IMR-90 (cell line): ENCODE results near the gene AADAC. TPM values are rescaled to one million over a fixed set of nuclear protein-coding genes. Genes with fewer than 3 reads are reported as not detected.

Experiments
- ATAC-seq: fragments of 200-7000 bp; cut with Tn5 transposase; 2 replicates; pipeline ENCODE4 v1.9.1; 2020; ENCODE audit warnings: low read depth, mild to moderate bottlenecking, moderate library complexity
- BruUV-seq: library from RNA; stranded (reverse); fragments of 400-500 nt; replicated peaks from 2 replicates; lab custom pipeline; 2021; lab: Mats Ljungman, UMichigan
- CTCF ChIA-PET: fragments of 300-600 bp; formaldehyde crosslinking; extraction: SDS; loops from one replicate; lab custom pipeline; 2021; ENCODE audit warnings: antibody characterized with exemption; lab: Yijun Ruan, JAX
- POLR2A ChIA-PET: fragments of 300-600 bp; sonication (Branson Sonifier 250); formaldehyde crosslinking; loops from one replicate; lab custom pipeline; 2022; ENCODE audit warnings: antibody characterized with exemption; ENCODE audit not compliant: unreplicated experiment; lab: Charles Lee
- DNase-seq: peaks from one replicate; pipeline ENCODE4 v3.0.0; 2013
- H2AFZ ChIP-seq: replicated peaks from 2 replicates; pipeline ENCODE3; 2013; ENCODE audit warnings: low read length, mild to moderate bottlenecking; ENCODE audit not compliant: poor library complexity
- H2AK5ac ChIP-seq: 2 replicates; pipeline ENCODE4 v1.6.1; 2013; ENCODE audit warnings: low read depth, low read length, inconsistent platforms
- H2AK9ac ChIP-seq: replicated peaks from 2 replicates; pipeline ENCODE3; 2013; ENCODE audit warnings: mild to moderate bottlenecking, low read depth, low read length, moderate library complexity; ENCODE audit not compliant: poor library complexity
- H2BK120ac ChIP-seq: 2 replicates; pipeline ENCODE4 v1.6.1; 2013; ENCODE audit warnings: low read depth, low read length, inconsistent platforms
- H2BK15ac ChIP-seq: 3 replicates; pipeline ENCODE4 v1.6.1; 2013; ENCODE audit warnings: low read depth, low read length, inconsistent platforms
- H2BK20ac ChIP-seq: 2 replicates; pipeline ENCODE4 v1.6.1; 2013; ENCODE audit warnings: low read depth, mild to moderate bottlenecking, inconsistent platforms, low read length, moderate library complexity
- H2BK5ac ChIP-seq: 2 replicates; pipeline ENCODE4 v1.6.1; 2013; ENCODE audit warnings: mild to moderate bottlenecking, low read depth, low read length, inconsistent platforms; ENCODE audit not compliant: poor library complexity, severe bottlenecking
- H3K14ac ChIP-seq: replicated peaks from 2 replicates; pipeline ENCODE4 v1.6.1; 2013; ENCODE audit warnings: low read depth, low read length, inconsistent platforms
- H3K18ac ChIP-seq: 2 replicates; pipeline ENCODE4 v1.6.1; 2013; ENCODE audit warnings: low read depth, low read length, control low read depth
- H3K23ac ChIP-seq: 2 replicates; pipeline ENCODE4 v1.6.1; 2013; ENCODE audit warnings: low read depth, low read length, inconsistent platforms
- H3K27ac ChIP-seq: 2 replicates; pipeline ENCODE4 v1.5.1; 2013; ENCODE audit warnings: mild to moderate bottlenecking, control low read depth, low read length; ENCODE audit not compliant: insufficient read depth
- H3K27me3 ChIP-seq: 2 replicates; pipeline ENCODE4 v1.6.1; 2013; ENCODE audit warnings: low read length; ENCODE audit not compliant: control insufficient read depth, insufficient read depth
- H3K36me3 ChIP-seq: 2 replicates; pipeline ENCODE4 v1.6.1; 2013; ENCODE audit warnings: low read length, mixed read lengths; ENCODE audit not compliant: control insufficient read depth, insufficient read depth
- H3K4ac ChIP-seq: 2 replicates; pipeline ENCODE4 v1.6.1; 2013; ENCODE audit warnings: low read depth, low read length, inconsistent platforms
- H3K4me1 ChIP-seq: 2 replicates; pipeline ENCODE4 v1.6.1; 2013; ENCODE audit warnings: low read length, mixed read lengths; ENCODE audit not compliant: control insufficient read depth, insufficient read depth
- H3K4me2 ChIP-seq: 2 replicates; pipeline ENCODE4 v1.6.1; 2013; ENCODE audit warnings: low read depth, mild to moderate bottlenecking, control low read depth, low read length, moderate library complexity
- H3K4me3 ChIP-seq: 2 replicates; pipeline ENCODE4 v1.5.1; 2013; ENCODE audit warnings: low read depth, mild to moderate bottlenecking, control low read depth, low read length, moderate library complexity; ENCODE audit not compliant: insufficient read depth
- H3K56ac ChIP-seq: 2 replicates; pipeline ENCODE4 v1.6.1; 2013; ENCODE audit warnings: low read length, inconsistent platforms; ENCODE audit not compliant: insufficient read depth; ENCODE audit errors: extremely low read depth
- H3K79me1 ChIP-seq, 2 experiments: 2 replicates each; pipeline ENCODE4 v1.6.1; 2013; ENCODE audit warnings: low read length in 2 of 2, inconsistent platforms in 1 of 2, low read depth in 1 of 2
- H3K9ac ChIP-seq: 2 replicates; pipeline ENCODE4 v1.6.1; 2013; ENCODE audit warnings: low read depth, low read length, control low read depth
- H3K9me1 ChIP-seq: 2 replicates; pipeline ENCODE4 v1.6.1; 2013; ENCODE audit warnings: low read length, inconsistent platforms; ENCODE audit not compliant: insufficient read depth
- H3K9me3 ChIP-seq: 2 replicates; pipeline ENCODE4 v1.6.1; 2013; ENCODE audit warnings: low read length; ENCODE audit not compliant: control insufficient read depth, insufficient read depth
- H4K20me1 ChIP-seq: 2 replicates; pipeline ENCODE4 v1.6.1; 2013; ENCODE audit warnings: low read length, inconsistent platforms; ENCODE audit not compliant: insufficient read depth
- H4K5ac ChIP-seq: 2 replicates; pipeline ENCODE4 v1.6.1; 2013; ENCODE audit warnings: mild to moderate bottlenecking, low read depth, low read length, control low read depth
- H4K8ac ChIP-seq, 2 experiments: 2 replicates each; pipeline ENCODE4 v1.6.1; 2013; ENCODE audit warnings: low read depth in 2 of 2, low read length in 2 of 2, control low read depth in 1 of 2, inconsistent platforms in 1 of 2
- H4K91ac ChIP-seq: 2 replicates; pipeline ENCODE4 v1.6.1; 2013; ENCODE audit warnings: low read depth, low read length, inconsistent platforms; ENCODE audit not compliant: insufficient read depth
- BHLHE40 ChIP-seq: fragments of 150-350 bp; IDR thresholded peaks from 2 replicates; pipeline ENCODE4 v1.6.1; 2016; ENCODE audit warnings: mild to moderate bottlenecking, low read depth, low read length
- CHD1 ChIP-seq: IDR thresholded peaks from 2 replicates; pipeline ENCODE4 v1.6.1; 2012; ENCODE audit warnings: low read depth, low read length, improper control_type of control experiment
- ELK1 ChIP-seq: fragments of 150-350 bp; IDR thresholded peaks from 2 replicates; pipeline ENCODE4 v1.6.1; 2016; ENCODE audit warnings: low read depth, mild to moderate bottlenecking, low read length, moderate library complexity, borderline replicate concordance
- MAFK ChIP-seq: IDR thresholded peaks from 2 replicates; pipeline ENCODE4 v1.6.1; 2012; ENCODE audit warnings: low read depth, low read length, improper control_type of control experiment
- RCOR1 ChIP-seq: IDR thresholded peaks from 2 replicates; pipeline ENCODE4 v1.6.1; 2012; ENCODE audit warnings: mild to moderate bottlenecking, low read length, improper control_type of control experiment; ENCODE audit not compliant: insufficient replicate concordance
- WGBS, 2 experiments: methylation state at CpG; one replicate each; pipeline versions ENCODE4 v1.1.5 to v1.1.7; 2013; ENCODE audit warnings: missing lambda C conversion rate in 2 of 2; ENCODE audit not compliant: insufficient read length in 1 of 2; ENCODE audit errors: extremely low coverage in 2 of 2; 5-methylcytosine and 5-hydroxymethylcytosine counted together
- dilution Hi-C: fragments of 300-500 bp; cut with HindIII; formaldehyde crosslinking; loops from one replicate; pipeline ENCODE4 v1.14.3; 2018; ENCODE audit warnings: low sequenced_read_pairs; ENCODE audit not compliant: unreplicated experiment
- in situ Hi-C: fragments of 300-500 bp; cut with MboI; formaldehyde crosslinking; loops from 3 replicates; pipeline ENCODE4 v1.14.3; 2019; ENCODE audit warnings: low sequenced_read_pairs, inconsistent platforms, mixed read lengths
- intact Hi-C: fragments of 100-400 bp; cut with micrococcal nuclease; formaldehyde crosslinking; loops from 2 replicates; pipeline ENCODE4 v1.10.0; 2022
- polyA plus RNA-seq, 3 experiments: library from polyadenylated mRNA; depleted of rRNA; stranded (reverse); fragments of >200 nt; gene quantifications; 2 replicates each; pipeline ENCODE4 v1.2.3, GENCODE V29; 2012; ENCODE audit warnings: low replicate concordance in 1 of 3
- total RNA-seq: library from RNA; depleted of rRNA; stranded (reverse); fragments of >200 nt; gene quantifications from 2 replicates; pipeline ENCODE4 v1.2.3, GENCODE V29; 2012
- TF ChIP-seq, protein P1 (sequence below): conservative IDR thresholded peaks from 2 replicates; pipeline ENCODE4 v1.5.1; 2012; ENCODE audit warnings: mild to moderate bottlenecking, low read depth, low read length, improper control_type of control experiment

Gene AADAC
- total and polyA plus RNA-seq, 2 of the 4 experiments (the other 2 are of a cell fraction), result not detected

- no peaks in the 10 kb centered on the region for H3K4me1 ChIP-seq
- H4K8ac ChIP-seq, result no peak overlapping the region
- H2BK20ac ChIP-seq, result no peak overlapping the region
- H3K56ac ChIP-seq, result no peak overlapping the region
- no peak overlapping the region for H2BK5ac ChIP-seq
- POLR2A ChIA-PET, result no interaction called here
- intact Hi-C loops, result no loop called here
- no peak overlapping the region for H3K27ac ChIP-seq
- no peak overlapping the region for H4K91ac ChIP-seq
- H3K9me3 ChIP-seq, result no peaks in the 10 kb centered on the region
- dilution Hi-C loops, result no loop called here
- H2AK9ac ChIP-seq, result no peak overlapping the region
- H2BK15ac ChIP-seq, result no peak overlapping the region
- H2BK120ac ChIP-seq, result no peak overlapping the region
- H3K9me1 ChIP-seq, result no peaks in the 10 kb centered on the region
- no peak overlapping the region for H3K4me3 ChIP-seq
- 100% methylated on average over 1 of the region's 2 CpGs; no CpG with 5 or more reads in 1 of the 2 experiments for WGBS, 2 experiments
- CTCF ChIA-PET, result no interaction called here
- no peaks in the 10 kb centered on the region for H3K79me1 ChIP-seq
- no peak overlapping the region for H4K5ac ChIP-seq
- no peaks in the 10 kb centered on the region for H3K36me3 ChIP-seq
- H2AK5ac ChIP-seq, result no peak overlapping the region
- no peak overlapping the region for H3K9ac ChIP-seq
- no peak overlapping the region for H3K4me2 ChIP-seq
- H3K27me3 ChIP-seq, result no peaks in the 10 kb centered on the region
- TF ChIP-seq MAFK, result no peak
- no peak for TF ChIP-seq CHD1
- TF ChIP-seq ELK1, result no peak
- TF ChIP-seq RCOR1, result no peak
- TF ChIP-seq BHLHE40, result no peak
- TF ChIP-seq, protein P1, sequence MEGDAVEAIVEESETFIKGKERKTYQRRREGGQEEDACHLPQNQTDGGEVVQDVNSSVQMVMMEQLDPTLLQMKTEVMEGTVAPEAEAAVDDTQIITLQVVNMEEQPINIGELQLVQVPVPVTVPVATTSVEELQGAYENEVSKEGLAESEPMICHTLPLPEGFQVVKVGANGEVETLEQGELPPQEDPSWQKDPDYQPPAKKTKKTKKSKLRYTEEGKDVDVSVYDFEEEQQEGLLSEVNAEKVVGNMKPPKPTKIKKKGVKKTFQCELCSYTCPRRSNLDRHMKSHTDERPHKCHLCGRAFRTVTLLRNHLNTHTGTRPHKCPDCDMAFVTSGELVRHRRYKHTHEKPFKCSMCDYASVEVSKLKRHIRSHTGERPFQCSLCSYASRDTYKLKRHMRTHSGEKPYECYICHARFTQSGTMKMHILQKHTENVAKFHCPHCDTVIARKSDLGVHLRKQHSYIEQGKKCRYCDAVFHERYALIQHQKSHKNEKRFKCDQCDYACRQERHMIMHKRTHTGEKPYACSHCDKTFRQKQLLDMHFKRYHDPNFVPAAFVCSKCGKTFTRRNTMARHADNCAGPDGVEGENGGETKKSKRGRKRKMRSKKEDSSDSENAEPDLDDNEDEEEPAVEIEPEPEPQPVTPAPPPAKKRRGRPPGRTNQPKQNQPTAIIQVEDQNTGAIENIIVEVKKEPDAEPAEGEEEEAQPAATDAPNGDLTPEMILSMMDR, result no peak
- no peak overlapping the region for H3K23ac ChIP-seq
- H2AFZ ChIP-seq, result no peak overlapping the region
- no peak overlapping the region for H3K18ac ChIP-seq
- DNase-seq, result no peak
- ATAC-seq, result no peak
- BruUV-seq, result no TSS peak
- H4K20me1 ChIP-seq, result no peaks in the 10 kb centered on the region
- in situ Hi-C loops, result no loop called here
- H3K14ac ChIP-seq, result no peak overlapping the region
- no peak overlapping the region for H3K4ac ChIP-seq
Measured at GRCh38 chr3:151769175-151769574, 44.7 kb upstream of the AADAC start.
